Neural crest cell (in vitro differentiated cells): ENCODE data around the gene LAMC1. TPM values are rescaled to one million over a fixed set of nuclear protein-coding genes. Genes with fewer than 3 reads are reported as not detected.
A peak's percentile ranks its signal among the peaks of the same experiment; 100 is the strongest.

Source experiments
- DNase-seq: peaks from one replicate; pipeline ENCODE4 v3.0.0; 2021; ENCODE audit warnings: low read depth, mixed read lengths, low spot score
- H3K27ac Mint-ChIP-seq: one replicate; pipeline ENCODE4 v1.8.0; 2021; ENCODE audit warnings: mild to moderate bottlenecking, mixed read lengths; ENCODE audit not compliant: unreplicated experiment
- H3K27me3 Mint-ChIP-seq: 2 replicates; pipeline ENCODE4 v1.8.0; 2021; ENCODE audit warnings: low read depth, mild to moderate bottlenecking, mixed read lengths
- H3K36me3 Mint-ChIP-seq: 2 replicates; pipeline ENCODE4 v1.8.0; 2021; ENCODE audit warnings: low read depth, mild to moderate bottlenecking, mixed read lengths
- H3K4me1 Mint-ChIP-seq: 2 replicates; pipeline ENCODE4 v1.8.0; 2021; ENCODE audit warnings: mixed read lengths
- H3K4me3 Mint-ChIP-seq: one replicate; pipeline ENCODE4 v1.8.0; 2021; ENCODE audit warnings: mild to moderate bottlenecking, mixed read lengths
- H3K9me3 Mint-ChIP-seq: 2 replicates; pipeline ENCODE4 v1.8.0; 2021; ENCODE audit warnings: mixed read lengths
- CTCF ChIP-seq: fragments of 200-600 bp; sonication (generic); conservative IDR thresholded peaks from 2 replicates; pipeline ENCODE4 v1.5.0; 2021; ENCODE audit warnings: antibody characterized with exemption, mild to moderate bottlenecking
- long read RNA-seq: library from polyadenylated mRNA; unstranded; transcript quantifications from one replicate; pipeline ENCODE4 v2.0.0, GENCODE V29; 2020
- total RNA-seq: library from RNA; stranded (reverse); gene quantifications from 2 replicates; pipeline ENCODE4 v1.2.1, GENCODE V29; 2021

LAMC1 gene
- 82.0 and 85.8 TPM in 2 replicates for total RNA-seq
- long read RNA-seq, full-length matches to known transcripts = 1 of 61 reads
- long read RNA-seq, partial matches to known transcripts = 28 of 61 reads
- long read RNA-seq, other reads (novel, unspliced or antisense) = 32 of 61 reads

- H3K36me3 Mint-ChIP-seq = no peaks in the 10 kb centered on the region
- H3K4me1 Mint-ChIP-seq = peaks cover 52% of the 10 kb centered on the region
- H3K27me3 Mint-ChIP-seq = no peaks in the 10 kb centered on the region
- no peak for TF ChIP-seq CTCF
- H3K27ac Mint-ChIP-seq = peak within 1 kb of the TSS; percentile 92
- peak; percentile 90 for DNase-seq
- H3K4me3 Mint-ChIP-seq = peak within 1 kb of the TSS; percentile 95
- no peaks in the 10 kb centered on the region for H3K9me3 Mint-ChIP-seq
Observed at GRCh38 chr1:183023146-183023600, at the start of gene LAMC1. LAMC1 (plus strand) TSS chr1:183023420; CDS start chr1:183023717, 297 bp downstream.

GRCh38 chr1:182974506-182975191 is 48.6 kb upstream of the LAMC1 start:
- no peak for DNase-seq
- H3K9me3 Mint-ChIP-seq = no peaks in the 10 kb centered on the region
- H3K27ac Mint-ChIP-seq = no peak overlapping the region

GRCh38 chr1:182977480-182977879 is 45.7 kb upstream of the LAMC1 start:
- H3K27me3 Mint-ChIP-seq = no peaks in the 10 kb centered on the region
- peaks cover 3% of the 10 kb centered on the region for H3K36me3 Mint-ChIP-seq
- DNase-seq = no peak

More at GRCh38 chr1:182974506-182975191, 48.6 kb upstream of the LAMC1 start:
- peaks cover 9% of the 10 kb centered on the region for H3K4me1 Mint-ChIP-seq
- no peak for TF ChIP-seq CTCF
- H3K27me3 Mint-ChIP-seq = no peaks in the 10 kb centered on the region
- H3K36me3 Mint-ChIP-seq = peaks cover 3% of the 10 kb centered on the region
- H3K4me3 Mint-ChIP-seq = no peak overlapping the region

GRCh38 chr1:182978151-182978853 is 44.9 kb upstream of the LAMC1 start:
- H3K27ac Mint-ChIP-seq = no peak overlapping the region

More at GRCh38 chr1:182977480-182977879, 45.7 kb upstream of the LAMC1 start:
- Mint-ChIP-seq H3K4me1 (peaks cover 9% of the 10 kb centered on the region), H3K27ac (no peak overlapping the region), H3K9me3 (peaks cover under 1% of the 10 kb centered on the region), H3K4me3 (no peak overlapping the region)
- TF ChIP-seq CTCF = no peak

More at GRCh38 chr1:182978151-182978853, 44.9 kb upstream of the LAMC1 start:
- Mint-ChIP-seq H3K4me1 (peaks cover 3% of the 10 kb centered on the region), H3K27me3 (no peaks in the 10 kb centered on the region), H3K9me3 (peaks cover 2% of the 10 kb centered on the region), H3K4me3 (no peak overlapping the region), H3K36me3 (peaks cover 3% of the 10 kb centered on the region)
- TF ChIP-seq CTCF = no peak
- DNase-seq = no peak
